Measurements from ENCODE around the gene WDR44.

The WDR44 gene

DNA sequence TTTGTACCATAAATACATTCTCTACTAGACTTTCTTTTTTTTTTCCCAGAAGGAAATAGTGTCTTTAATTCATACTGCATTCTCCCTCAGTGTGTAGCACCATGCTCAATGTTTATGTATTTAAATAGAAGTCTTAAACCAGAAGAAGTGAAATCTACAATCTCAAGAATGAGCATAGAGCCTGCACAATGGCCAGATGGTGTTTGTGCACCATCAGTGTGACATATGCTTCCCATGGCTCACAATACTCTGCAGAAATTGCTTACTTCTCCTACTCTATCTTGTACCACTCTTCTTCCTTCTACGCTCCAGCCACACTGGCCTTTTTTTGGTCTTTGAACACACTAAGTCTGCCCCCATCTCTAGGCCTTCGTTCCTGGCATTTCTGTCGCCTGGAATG is 147.1 kb downstream of the WDR44 start:
- no peak for DNase-seq (ENCODE audit: low read depth)
- TF ChIP-seq, protein P1, sequence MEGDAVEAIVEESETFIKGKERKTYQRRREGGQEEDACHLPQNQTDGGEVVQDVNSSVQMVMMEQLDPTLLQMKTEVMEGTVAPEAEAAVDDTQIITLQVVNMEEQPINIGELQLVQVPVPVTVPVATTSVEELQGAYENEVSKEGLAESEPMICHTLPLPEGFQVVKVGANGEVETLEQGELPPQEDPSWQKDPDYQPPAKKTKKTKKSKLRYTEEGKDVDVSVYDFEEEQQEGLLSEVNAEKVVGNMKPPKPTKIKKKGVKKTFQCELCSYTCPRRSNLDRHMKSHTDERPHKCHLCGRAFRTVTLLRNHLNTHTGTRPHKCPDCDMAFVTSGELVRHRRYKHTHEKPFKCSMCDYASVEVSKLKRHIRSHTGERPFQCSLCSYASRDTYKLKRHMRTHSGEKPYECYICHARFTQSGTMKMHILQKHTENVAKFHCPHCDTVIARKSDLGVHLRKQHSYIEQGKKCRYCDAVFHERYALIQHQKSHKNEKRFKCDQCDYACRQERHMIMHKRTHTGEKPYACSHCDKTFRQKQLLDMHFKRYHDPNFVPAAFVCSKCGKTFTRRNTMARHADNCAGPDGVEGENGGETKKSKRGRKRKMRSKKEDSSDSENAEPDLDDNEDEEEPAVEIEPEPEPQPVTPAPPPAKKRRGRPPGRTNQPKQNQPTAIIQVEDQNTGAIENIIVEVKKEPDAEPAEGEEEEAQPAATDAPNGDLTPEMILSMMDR (IDR thresholded peaks at IDR 0.05; ENCODE audit: low read depth, low read length, missing control alignments), result no peak
- H3K4me3 ChIP-seq (ENCODE audit: low read depth, low read length), result no peak overlapping the region

DNA sequence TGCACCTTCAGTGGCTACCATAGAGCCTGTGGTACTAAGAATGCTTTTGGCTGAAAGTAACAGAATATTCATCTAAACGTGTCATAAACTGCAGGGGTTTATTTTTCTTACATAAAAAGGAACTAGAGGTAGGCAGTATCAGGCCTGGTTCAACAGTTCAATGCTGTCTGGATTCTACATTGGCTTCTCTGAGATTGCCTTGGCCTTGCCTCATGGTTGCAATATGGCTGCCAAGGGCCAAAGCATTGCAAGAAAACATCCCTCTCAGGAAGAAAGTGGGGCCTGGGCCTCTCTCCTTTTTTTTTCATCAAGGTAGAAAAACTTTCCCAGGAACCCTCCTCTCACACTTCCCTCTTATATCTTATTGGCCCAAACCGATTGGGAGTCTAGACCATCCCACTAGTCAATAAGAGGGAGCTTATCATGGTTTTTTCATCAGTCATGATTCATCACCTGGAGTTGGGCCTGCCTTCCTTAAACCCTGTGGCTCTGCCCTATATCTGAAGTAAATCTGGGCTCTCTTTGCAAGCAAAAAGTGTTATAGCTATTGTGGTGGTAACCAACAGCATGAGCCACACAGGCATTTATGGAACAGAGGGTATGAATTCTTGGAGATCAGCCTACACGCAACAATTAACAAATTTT is 147.9 kb downstream of the WDR44 start:
- H3K4me3 ChIP-seq (ENCODE audit: low read depth, low read length), result no peak overlapping the region
- TF ChIP-seq, protein P1 (IDR thresholded peaks at IDR 0.05; ENCODE audit: low read depth, low read length, missing control alignments), result no peak
- DNase-seq (ENCODE audit: low read depth), result no peak

DNA sequence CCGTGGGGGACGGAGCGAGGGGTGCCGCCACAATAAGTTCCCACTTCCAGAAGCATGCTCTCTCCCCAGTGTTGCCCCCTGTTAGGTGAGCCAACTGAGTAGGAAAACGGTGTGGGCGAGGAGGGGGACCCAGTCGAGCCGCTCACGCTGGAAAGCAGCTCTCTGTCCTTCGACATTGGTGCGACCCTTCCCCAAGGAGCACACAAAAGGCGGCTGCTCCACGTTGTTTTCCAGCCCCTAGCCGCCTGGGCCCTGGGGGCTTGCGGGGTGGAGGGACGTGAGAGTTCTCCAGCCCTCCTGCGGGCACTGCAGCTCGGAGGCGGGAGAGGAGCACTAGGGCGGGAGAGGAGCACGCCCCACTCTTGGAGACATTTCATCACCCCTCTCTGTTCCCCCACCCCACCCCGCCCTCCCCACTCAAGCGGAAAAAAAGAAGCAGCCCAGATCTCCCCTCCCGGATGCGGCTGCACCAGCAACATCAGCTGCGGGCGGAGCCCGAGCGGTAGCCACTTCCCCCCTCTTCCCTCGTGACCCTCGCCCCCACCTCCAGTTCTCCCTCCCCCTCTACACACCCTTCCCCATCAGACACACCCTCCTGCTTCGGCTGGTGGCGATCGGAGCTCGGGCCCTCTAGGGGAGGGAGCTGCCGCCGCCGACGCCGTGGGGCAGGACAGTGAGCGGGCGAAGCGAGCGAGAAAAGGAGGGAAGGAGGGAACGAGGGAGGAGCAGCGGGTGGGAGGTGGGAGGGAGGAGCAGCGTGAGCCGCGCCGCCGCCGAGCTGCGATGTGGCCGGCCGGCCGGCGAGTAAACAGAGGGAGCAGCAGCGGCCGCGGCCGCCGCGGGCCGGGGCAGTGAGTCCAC is 149.4 kb downstream of the WDR44 start, which contains the start of gene DOCK11:
DOCK11 (plus strand) TSS at position 755 of the 861 bp plus-strand sequence. CDS start 157 bp downstream, outside the sequence.
- TF ChIP-seq, protein P1 (IDR thresholded peaks at IDR 0.05; ENCODE audit: low read depth, low read length, missing control alignments), result no peak
- peak; percentile 67 for DNase-seq (ENCODE audit: low read depth)
- H3K4me3 ChIP-seq (ENCODE audit: low read depth, low read length), result peak within 1 kb of the TSS; percentile 89

DNA sequence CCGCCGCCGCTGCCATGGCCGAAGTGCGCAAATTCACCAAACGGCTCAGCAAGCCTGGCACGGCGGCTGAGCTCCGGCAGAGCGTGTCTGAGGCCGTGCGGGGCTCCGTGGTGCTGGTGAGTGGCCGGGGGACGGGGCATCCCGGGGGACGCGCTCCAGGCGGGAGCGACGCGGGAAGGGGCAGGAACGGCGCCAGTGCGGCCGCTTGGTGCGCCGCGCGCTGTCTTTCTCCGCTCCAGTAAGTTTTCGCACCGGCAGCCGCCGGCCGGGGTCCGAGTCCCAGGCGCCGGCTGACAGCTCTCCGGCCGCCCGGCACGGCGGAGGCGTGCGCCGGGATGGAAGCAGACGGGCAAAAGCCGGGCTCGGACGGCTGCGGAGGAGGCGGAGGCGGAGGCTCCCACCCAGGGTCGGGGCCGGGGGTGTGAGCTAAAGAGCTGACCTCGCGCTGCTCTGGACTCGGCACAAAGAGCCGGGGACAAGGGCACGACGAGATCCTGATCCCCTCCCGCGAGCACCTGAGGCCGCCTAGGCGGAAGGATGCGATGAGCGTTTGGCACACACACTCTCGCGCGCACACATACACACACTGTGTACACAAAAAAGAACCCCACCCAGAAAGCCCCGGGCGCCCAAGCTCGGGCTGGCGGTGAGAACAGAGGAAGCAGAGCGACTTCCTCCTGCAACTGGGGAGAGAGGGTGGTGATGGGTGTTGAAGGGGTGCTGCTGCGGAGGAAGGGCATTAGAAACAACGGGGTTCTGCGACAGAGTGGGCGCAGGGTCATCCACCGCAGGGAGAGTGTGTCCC is 150.3 kb downstream of the WDR44 start:
- H3K4me3 ChIP-seq (ENCODE audit: low read depth, low read length), result peak overlapping the region; percentile 89
- DNase-seq (ENCODE audit: low read depth), result peak; percentile 49
- TF ChIP-seq, protein P1 (IDR thresholded peaks at IDR 0.05; ENCODE audit: low read depth, low read length, missing control alignments), result no peak

DNA sequence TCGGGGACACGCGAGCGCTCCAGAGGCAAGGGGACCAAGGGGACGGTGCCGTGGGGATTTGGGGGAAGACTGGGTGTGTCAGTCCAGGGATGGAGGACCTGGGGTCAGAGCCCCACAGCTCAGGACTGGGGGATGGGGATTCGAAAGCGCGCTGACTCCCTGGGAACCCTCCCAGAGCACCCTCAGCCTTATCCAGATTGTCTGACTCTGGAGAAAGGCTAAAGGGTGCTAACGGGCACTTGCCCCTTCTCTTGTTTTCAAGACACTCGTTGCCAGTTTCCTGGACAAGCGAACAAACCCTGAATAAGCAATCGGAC is 150.8 kb downstream of the WDR44 start:
- TF ChIP-seq, protein P1 (IDR thresholded peaks at IDR 0.05; ENCODE audit: low read depth, low read length, missing control alignments), result no peak
- DNase-seq (ENCODE audit: low read depth), result no peak
- peak overlapping the region; percentile 89 for H3K4me3 ChIP-seq (ENCODE audit: low read depth, low read length)

DNA sequence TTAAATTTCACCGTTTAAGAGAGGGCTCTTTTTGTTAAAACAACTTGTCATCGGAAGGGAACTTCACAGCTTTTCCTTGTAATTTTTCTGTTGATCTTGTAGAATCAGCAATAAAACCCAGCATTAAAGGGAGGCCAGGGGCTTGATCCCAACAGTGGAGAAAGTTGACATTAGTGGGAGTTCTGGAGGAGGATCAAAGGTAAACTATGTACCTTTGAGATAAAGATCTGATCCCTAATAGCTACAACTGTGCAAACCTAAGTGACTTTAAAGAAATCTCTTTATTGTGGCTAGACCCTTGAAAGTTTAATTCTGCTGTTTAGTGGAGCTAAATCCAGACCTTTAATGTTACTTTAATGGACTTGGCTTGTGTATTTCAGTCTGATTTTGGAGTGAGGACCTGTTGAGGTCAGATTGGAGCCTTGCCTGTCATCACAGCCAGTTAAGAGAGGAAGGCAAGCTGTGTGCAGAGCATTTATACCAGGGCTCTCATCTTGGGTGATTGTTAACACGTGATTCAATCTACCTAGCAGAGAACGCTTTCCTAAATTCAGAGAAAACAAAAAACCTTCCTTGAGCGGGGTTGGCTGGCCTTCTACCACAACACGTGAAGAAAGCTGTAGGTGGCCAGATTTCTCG is 151.4 kb downstream of the WDR44 start:
- H3K4me3 ChIP-seq (ENCODE audit: low read depth, low read length), result peak overlapping the region; percentile 89
- TF ChIP-seq, protein P1 (IDR thresholded peaks at IDR 0.05; ENCODE audit: low read depth, low read length, missing control alignments), result no peak
- DNase-seq (ENCODE audit: low read depth), result no peak
